OCI-LY3 (cell line): Measurements from ENCODE around the gene SERGEF.

Source experiments
- H2AFZ ChIP-seq: fragments of 200-600, 300-600 bp; shearing (Covaris generic); 2 replicates; pipeline ENCODE4 v1.6.0; 2014; ENCODE audit warnings: antibody characterized with exemption, low read depth, low read length
- H3K27ac ChIP-seq: fragments of 200-600, 300-600 bp; sonication (generic); 2 replicates; pipeline ENCODE4 v1.5.1; 2014; ENCODE audit warnings: mild to moderate bottlenecking, low read length, moderate library complexity, mixed read lengths
- H3K27me3 ChIP-seq: fragments of 200-600, 300-600 bp; sonication (generic); 2 replicates; pipeline ENCODE4 v1.6.1; 2014; ENCODE audit warnings: low read depth, low read length, mixed read lengths
- H3K36me3 ChIP-seq: fragments of 200-600, 300-600 bp; sonication (generic); replicated peaks from 2 replicates; pipeline ENCODE3; 2014; ENCODE audit warnings: low read depth, low read length, mixed read lengths
- H3K4me1 ChIP-seq: fragments of 300-600, 200-600 bp; sonication (generic); 2 replicates; pipeline ENCODE4 v1.6.1; 2014; ENCODE audit warnings: low read length, mixed read lengths
- H3K4me2 ChIP-seq: fragments of 200-600, 300-600 bp; sonication (generic); 2 replicates; pipeline ENCODE4 v1.6.1; 2014; ENCODE audit warnings: low read length, mixed read lengths
- H3K4me3 ChIP-seq: fragments of 300-600, 200-600 bp; sonication (generic); 2 replicates; pipeline ENCODE4 v1.5.1; 2014; ENCODE audit warnings: antibody characterized with exemption, mild to moderate bottlenecking, low read length, moderate library complexity
- H3K79me2 ChIP-seq: fragments of 300-600, 200-600 bp; shearing (Covaris generic); 2 replicates; pipeline ENCODE4 v1.6.1; 2014; ENCODE audit warnings: mild to moderate bottlenecking, low read length, mixed read lengths
- H3K9ac ChIP-seq: fragments of 300-600, 200-600 bp; shearing (Covaris generic); 2 replicates; pipeline ENCODE4 v1.6.0; 2014; ENCODE audit warnings: mild to moderate bottlenecking, low read length, moderate library complexity
- H3K9me3 ChIP-seq: fragments of 200-600, 300-600 bp; shearing (Covaris generic); 2 replicates; pipeline ENCODE4 v1.6.1; 2014; ENCODE audit warnings: low read length, mixed read lengths; ENCODE audit not compliant: insufficient read depth
- H4K20me1 ChIP-seq: fragments of 200-600, 300-600 bp; sonication (generic); 2 replicates; pipeline ENCODE4 v1.6.1; 2016; ENCODE audit warnings: low read length, mixed read lengths; ENCODE audit not compliant: insufficient read depth
- CTCF ChIP-seq: fragments of 200-600, 300-600 bp; sonication (generic); IDR thresholded peaks from 2 replicates; pipeline ENCODE4 v1.5.1; 2014; ENCODE audit warnings: antibody characterized with exemption, low read length, low read depth
- EZH2phosphoT487 ChIP-seq: fragments of 200-600 bp; shearing (Covaris generic); IDR thresholded peaks from 2 replicates; pipeline ENCODE4 v1.6.1; 2018; ENCODE audit warnings: antibody characterized with exemption, mixed run types, low read depth

Gene SERGEF

GRCh38 chr11:17747131-17747955 lies 265.5 kb downstream of the SERGEF start:
- H3K27me3 ChIP-seq: no peaks in the 10 kb centered on the region
- H4K20me1 ChIP-seq: no peaks in the 10 kb centered on the region
- H3K4me3 ChIP-seq: no peak overlapping the region
- no peaks in the 10 kb centered on the region for H3K9me3 ChIP-seq
- H3K27ac ChIP-seq: no peak overlapping the region
- no peaks in the 10 kb centered on the region for H3K79me2 ChIP-seq
- no peaks in the 10 kb centered on the region for H3K36me3 ChIP-seq
- no peaks in the 10 kb centered on the region for H3K4me1 ChIP-seq
- H3K9ac ChIP-seq: no peak overlapping the region
- TF ChIP-seq EZH2phosphoT487: no peak
- no peak for TF ChIP-seq CTCF
- no peak overlapping the region for H3K4me2 ChIP-seq
- no peak overlapping the region for H2AFZ ChIP-seq

- TF ChIP-seq CTCF (no peak), EZH2phosphoT487 (no peak)
- H2AFZ ChIP-seq: no peak overlapping the region
- no peak overlapping the region for H3K4me3 ChIP-seq
These were observed 266.8 kb downstream of the SERGEF start for GRCh38 chr11:17746096-17746495.

GRCh38 chr11:17745023-17745772 lies 267.6 kb downstream of the SERGEF start:
- Histone ChIP-seq H3K4me1 (no peaks in the 10 kb centered on the region), H3K9me3 (no peaks in the 10 kb centered on the region), H3K27ac (no peak overlapping the region), H3K27me3 (no peaks in the 10 kb centered on the region), H3K79me2 (no peaks in the 10 kb centered on the region), H2AFZ (no peak overlapping the region), H3K4me2 (no peak overlapping the region), H4K20me1 (no peaks in the 10 kb centered on the region), H3K9ac (no peak overlapping the region), H3K36me3 (no peaks in the 10 kb centered on the region), H3K4me3 (no peak overlapping the region)
- no peak for TF ChIP-seq CTCF
- no peak for TF ChIP-seq EZH2phosphoT487

More at GRCh38 chr11:17746096-17746495, 266.8 kb downstream of the SERGEF start:
- H3K36me3 ChIP-seq: no peaks in the 10 kb centered on the region
- no peaks in the 10 kb centered on the region for H3K9me3 ChIP-seq
- H3K9ac ChIP-seq: no peak overlapping the region
- no peaks in the 10 kb centered on the region for H3K27me3 ChIP-seq
- H3K79me2 ChIP-seq: no peaks in the 10 kb centered on the region
- no peaks in the 10 kb centered on the region for H4K20me1 ChIP-seq
- H3K27ac ChIP-seq: no peak overlapping the region
- no peak overlapping the region for H3K4me2 ChIP-seq
- no peaks in the 10 kb centered on the region for H3K4me1 ChIP-seq
